ENCODE results near the gene ARHGAP22.

The ARHGAP22 gene

DNA sequence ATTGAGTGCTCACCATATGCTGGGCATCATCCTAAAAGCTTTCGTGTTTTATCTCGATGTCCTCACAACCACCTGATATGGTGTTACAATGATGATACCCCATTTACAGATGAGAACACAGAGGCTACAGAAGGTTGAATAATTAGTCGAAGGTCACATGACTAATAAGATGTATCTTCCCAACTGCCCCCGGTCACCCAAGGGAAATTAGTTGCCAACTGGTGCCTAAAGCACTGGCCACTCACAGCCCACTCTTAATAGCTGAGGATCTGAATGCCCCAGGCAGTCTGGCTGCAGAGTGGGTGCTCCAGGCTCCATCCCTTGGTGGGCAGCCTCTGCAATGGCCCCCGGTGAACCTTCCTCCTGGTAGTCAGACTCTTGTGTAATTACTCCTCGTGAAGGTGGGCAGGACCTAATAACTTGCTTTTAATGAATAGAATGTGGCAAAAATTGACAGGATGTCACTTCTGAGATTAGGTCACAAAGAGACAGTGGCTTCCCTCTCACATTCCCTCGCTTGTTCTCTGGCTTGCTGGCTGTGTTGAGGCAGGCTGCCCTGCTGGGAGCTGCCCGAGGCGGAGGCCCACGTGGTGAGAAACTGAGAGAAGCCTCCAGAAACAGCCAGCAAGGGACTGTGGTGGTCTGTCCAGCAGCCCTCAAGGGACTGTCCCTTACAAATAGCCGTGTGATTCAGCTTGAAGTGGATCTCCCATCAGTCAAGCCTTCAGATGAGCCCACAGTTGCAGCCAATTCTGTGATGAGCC lies 109.4 kb downstream of the ARHGAP22 start:
- DNase-seq, result no peak

DNA sequence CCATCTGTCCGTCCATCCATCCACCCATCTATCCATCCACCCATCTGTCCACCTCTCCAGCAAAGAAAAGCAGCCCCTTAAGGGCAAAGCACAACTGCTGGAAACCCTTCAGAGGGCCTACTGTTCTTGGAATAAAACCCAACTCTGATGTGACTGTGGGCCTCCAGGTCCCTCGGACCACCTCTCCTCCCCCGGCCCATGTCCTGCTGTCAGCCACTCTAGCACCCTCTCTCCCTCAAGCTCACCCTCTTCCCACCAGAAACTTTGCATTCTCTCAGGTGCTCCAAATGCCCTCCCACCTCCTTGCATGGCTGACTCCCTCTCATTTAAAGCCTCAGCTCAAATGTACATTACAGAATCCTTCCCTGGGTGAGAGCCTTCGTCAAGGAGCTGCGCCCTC lies 110.3 kb downstream of the ARHGAP22 start:
- no peak for DNase-seq

DNA sequence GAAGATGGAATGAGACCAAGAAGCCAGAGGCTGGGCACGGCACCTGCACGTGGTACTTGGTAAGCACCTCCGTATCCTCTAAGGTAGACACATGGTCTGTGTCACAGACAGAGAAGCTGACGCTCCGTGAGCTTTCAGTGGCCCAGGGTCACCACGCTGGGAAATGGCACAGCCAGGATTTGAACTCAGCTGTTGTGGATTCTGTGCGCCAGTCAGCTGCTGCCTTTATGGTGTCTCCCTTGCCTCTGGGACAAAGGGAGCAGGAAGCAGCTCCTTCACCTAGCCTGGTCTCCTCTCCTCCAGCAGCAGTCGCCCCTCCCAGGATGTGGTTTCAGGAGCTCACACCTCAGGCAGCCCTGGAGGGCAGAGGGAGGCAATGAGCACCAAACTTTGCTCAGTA lies 110.8 kb downstream of the ARHGAP22 start:
- DNase-seq, result no peak

DNA sequence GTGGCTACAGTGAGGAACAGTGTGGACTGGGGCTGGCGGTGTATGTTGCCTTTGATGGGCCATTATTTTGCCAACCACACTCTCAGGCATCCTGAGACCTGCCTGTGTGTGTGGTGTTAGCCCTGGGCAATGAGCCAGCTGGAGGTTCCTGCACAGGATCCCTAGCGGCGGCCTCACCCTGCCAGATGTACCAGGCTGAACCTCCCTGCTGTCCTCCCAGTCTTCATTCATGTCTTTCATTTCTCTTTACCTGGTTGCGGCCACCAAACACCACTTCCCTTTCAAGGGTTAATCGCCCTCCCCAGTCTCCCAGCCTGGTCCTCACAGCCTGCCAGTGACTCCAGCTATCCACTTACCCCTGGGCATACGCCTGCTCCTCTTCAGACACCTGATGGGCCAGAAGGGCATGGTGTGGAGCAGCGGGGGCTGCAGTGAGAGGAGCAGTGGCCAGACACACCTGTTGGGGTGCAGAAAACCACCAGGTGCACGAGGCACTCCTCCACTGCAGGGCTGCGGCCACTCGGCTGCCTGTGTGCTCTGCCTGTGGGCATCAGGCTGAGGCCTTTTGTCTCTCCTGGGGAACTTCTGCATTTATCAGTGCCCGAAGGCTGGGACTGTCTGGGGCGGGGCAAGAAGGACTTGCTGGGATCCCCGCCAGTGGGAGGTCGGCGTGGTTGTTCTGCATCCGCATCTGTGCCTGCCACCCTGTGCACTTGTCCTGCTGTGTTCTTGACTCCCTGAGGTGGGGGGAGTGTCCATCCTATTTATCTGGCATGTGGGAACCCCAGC lies 111.6 kb downstream of the ARHGAP22 start:
- DNase-seq, result no peak

GRCh38 chr10:48492201-48492600 lies 112.7 kb downstream of the ARHGAP22 start:
- no peak for DNase-seq

DNA sequence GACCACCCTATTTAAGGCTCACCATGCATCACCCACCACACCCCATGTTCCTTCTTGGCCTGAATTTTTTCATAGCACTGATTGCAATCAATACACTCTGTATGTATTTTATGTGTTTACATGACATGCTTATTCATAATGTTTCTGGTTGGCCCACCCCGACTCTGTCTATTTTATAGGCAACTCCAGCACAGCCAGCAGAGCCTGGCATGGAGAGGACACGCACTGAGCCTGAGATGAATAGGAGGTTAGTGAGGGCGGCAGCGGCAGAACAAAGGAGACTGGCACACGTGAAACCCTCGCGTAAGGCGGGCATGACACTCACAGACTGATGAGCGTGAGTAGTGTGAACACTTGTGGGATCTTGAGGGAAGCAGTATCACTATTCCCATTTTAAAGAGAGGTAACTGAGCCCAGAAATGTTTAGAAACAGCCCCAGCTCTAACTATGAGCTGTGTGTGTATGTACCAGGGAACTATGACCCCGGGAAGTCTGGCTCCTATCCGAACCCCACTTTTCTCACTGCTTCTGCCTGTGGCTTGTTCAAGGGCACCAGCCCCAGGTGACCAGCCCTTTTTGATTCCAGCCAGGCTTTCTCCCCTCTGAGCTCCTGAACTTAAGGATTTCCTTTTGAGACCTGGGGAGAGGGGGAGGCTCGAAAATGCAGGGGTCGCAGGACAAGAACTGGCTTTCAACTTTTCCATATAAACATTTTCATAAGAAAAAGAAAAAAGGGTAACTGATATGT lies 113.3 kb downstream of the ARHGAP22 start:
- DNase-seq, result no peak

- DNase-seq, result no peak
Measured at GRCh38 chr10:48490946-48491345, 113.9 kb downstream of the ARHGAP22 start.

GRCh38 chr10:48490571-48490940 lies 114.3 kb downstream of the ARHGAP22 start:
- DNase-seq, result no peak

DNA sequence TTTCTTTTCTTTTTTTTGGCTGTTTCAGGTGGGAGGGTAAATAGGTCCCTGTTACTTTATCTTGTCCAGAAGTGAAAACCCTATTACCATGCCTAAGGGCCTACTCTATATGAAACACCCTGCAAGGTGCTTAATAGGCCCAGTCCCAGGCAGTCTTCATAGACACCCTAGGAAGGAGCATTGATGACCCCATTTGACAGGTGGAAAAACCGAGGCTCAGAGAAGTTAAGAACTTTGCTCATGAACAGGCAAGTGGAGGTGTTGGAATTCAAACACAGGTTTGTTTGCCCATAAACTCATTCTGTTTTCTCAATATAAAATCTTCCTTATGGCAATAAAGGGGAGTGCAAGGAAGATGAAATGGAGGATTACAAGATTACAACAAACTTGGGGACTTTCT lies 115.8 kb downstream of the ARHGAP22 start:
- DNase-seq, result no peak

- DNase-seq, result no peak
Measured at GRCh38 chr10:48487244-48487643, 117.6 kb downstream of the ARHGAP22 start.

GRCh38 chr10:48485711-48486110 lies 119.2 kb downstream of the ARHGAP22 start:
- DNase-seq, result no peak

DNA sequence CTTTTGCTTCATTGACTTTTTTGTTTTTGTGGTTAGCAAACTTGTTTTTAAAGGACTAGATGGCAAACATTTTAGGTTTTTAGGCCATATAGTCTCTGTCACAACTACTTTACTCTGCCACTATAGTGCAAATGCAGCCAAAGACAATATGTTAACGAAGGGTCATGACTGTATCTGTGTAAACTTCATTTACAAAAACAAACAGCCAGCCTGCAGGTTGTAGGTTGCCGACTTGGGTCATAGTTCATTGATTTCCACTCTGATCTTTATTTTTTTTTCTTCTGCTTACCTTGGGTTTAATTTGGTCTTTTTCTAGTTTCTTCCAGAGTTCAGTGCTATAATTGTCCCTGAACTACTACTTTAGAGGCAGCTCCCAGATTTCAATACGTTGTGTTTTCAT lies 120.0 kb downstream of the ARHGAP22 start:
- no peak for DNase-seq

GRCh38 chr10:48482207-48482606 lies 122.7 kb downstream of the ARHGAP22 start:
- no peak for DNase-seq

- no peak for DNase-seq
Measured at GRCh38 chr10:48481385-48481784, 123.5 kb downstream of the ARHGAP22 start.

- no peak for DNase-seq
Measured at GRCh38 chr10:48480397-48481374, 124.2 kb downstream of the ARHGAP22 start.

- DNase-seq, result no peak
Measured at GRCh38 chr10:48478980-48479811, 125.7 kb downstream of the ARHGAP22 start.

DNA sequence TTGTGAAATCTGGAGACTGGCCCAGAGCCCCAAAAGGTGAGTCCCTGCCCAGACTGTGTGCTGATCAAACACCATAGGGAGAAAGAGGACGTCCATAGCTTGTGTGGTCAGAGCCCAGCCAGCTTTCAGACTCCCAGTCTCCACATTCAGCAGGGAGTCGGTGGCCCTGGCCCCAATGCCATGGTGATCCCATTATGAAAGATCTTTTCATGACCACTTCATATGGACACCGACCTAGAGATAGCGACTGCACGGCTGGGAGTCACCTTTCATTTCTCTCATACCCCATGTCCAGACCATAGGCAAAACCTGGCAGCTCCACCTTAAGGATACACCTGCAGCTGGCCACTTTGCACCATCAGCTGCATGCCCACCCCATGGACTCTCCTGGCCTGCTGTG lies 126.4 kb downstream of the ARHGAP22 start:
- DNase-seq, result no peak

GRCh38 chr10:48477616-48478015 lies 127.3 kb downstream of the ARHGAP22 start:
- no peak for DNase-seq

DNA sequence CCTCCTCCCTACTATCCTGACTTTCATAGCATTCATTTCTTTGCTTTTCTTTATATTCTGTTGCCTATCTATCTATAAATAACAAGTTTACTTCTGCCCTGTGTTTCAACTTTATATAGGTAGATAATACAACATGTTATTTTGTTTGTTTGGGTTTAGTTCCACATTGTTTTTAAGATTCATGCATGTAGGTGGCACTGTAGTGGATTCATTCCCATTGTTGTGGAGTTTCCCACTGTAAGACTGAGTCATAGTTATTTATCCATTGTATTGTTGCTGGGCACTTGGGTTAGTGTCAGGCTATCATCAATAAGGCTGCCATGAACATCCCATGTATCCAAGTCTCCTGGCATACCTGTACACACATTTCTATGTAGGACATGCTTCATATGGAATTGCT lies 127.7 kb downstream of the ARHGAP22 start:
- no peak for DNase-seq

DNA sequence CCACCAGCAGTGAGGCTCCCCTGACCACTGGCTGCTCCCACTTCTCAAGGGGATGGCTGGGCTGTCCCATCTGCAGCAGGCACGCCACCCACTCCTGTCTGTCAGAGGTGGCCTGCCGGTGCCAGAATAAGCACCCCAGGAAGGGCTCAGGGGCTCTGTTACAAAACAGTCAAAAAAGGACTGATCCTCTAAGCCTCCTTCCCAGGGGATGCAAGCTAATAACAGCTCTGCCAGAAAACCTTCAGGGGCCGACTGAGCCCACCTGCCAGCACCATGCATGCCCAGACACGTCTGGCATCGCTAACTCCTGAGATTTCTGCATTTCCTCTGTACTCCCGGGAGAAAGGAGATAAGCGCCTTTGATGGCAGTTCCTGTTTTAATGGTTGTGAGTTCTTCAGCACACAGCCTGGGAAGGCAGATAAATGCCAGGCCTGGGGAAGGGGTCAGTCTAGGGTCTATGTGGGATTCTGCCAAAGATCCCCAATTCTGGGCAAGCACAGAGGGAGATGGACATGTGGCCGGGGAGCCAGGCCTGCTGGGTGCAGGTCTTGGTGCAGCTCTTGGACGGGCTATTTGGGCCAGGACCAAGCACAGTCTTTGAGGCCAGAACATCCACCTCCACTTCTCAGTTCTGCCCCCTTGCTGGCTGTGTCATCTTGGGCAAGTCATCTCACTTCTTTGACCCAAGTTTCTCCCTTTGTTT lies 128.4 kb downstream of the ARHGAP22 start:
- DNase-seq, result no peak

GRCh38 chr10:48475943-48476278 lies 129.0 kb downstream of the ARHGAP22 start:
- DNase-seq, result no peak

All from CD4-positive, alpha-beta T cell treated with Interleukin-17A for 4 hours (primary cell).